Stimulated activated CD4-positive, alpha-beta T cell treated with anti-CD3 and anti-CD28 coated beads, Interleukin-12 subunit alpha, Interleukin-12 subunit beta, amount 100 ng/mL, for 24 hours (primary cell): ENCODE data around the gene PCSK6.
"Not testable (repeated sequence)": the region's sequence is repeated elsewhere in the genome, so short reads cannot be mapped to it uniquely, and the experiment has no call there.

Experiments
- DNase-seq, 2 experiments: peaks; one replicate each; pipeline ENCODE4 v3.0.0-alpha.2; 2020; ENCODE audit warnings: low read depth in 2 of 2

Gene PCSK6

GRCh38 chr15:101357333-101357732 is 132.2 kb downstream of the PCSK6 start:
- no peak for DNase-seq

GRCh38 chr15:101356512-101357172 is 132.9 kb downstream of the PCSK6 start:
- not testable (repeated sequence) for DNase-seq

- DNase-seq, result no peak
Measured at GRCh38 chr15:101355678-101356464, 133.6 kb downstream of the PCSK6 start.

GRCh38 chr15:101354891-101355623 is 134.4 kb downstream of the PCSK6 start:
- no peak for DNase-seq

GRCh38 chr15:101353240-101353639 is 136.3 kb downstream of the PCSK6 start:
- no peak for DNase-seq

- DNase-seq, result no peak
Measured at GRCh38 chr15:101351736-101352135, 137.8 kb downstream of the PCSK6 start.

GRCh38 chr15:101349047-101349951 is 140.2 kb downstream of the PCSK6 start:
- DNase-seq, result no peak

- DNase-seq, result no peak
Measured at GRCh38 chr15:101348643-101349042, 140.9 kb downstream of the PCSK6 start.

GRCh38 chr15:101348015-101348414 is 141.5 kb downstream of the PCSK6 start:
- no peak for DNase-seq

GRCh38 chr15:101347454-101347853 is 142.1 kb downstream of the PCSK6 start:
- no peak for DNase-seq

- no peak for DNase-seq
Measured at GRCh38 chr15:101346928-101347327, 142.6 kb downstream of the PCSK6 start.

GRCh38 chr15:101342056-101342455 is 147.5 kb downstream of the PCSK6 start:
- no peak for DNase-seq

GRCh38 chr15:101338502-101339057 is 150.9 kb downstream of the PCSK6 start:
- no peak for DNase-seq

- DNase-seq, result no peak
Measured at GRCh38 chr15:101337976-101338375, 151.5 kb downstream of the PCSK6 start.

- DNase-seq, result peak; percentile 33 to 34
Measured at GRCh38 chr15:101333907-101334789, 155.4 kb downstream of the PCSK6 start.

GRCh38 chr15:101332061-101332467 is 157.4 kb downstream of the PCSK6 start:
- no peak for DNase-seq

GRCh38 chr15:101329867-101330380 is 159.6 kb downstream of the PCSK6 start:
- DNase-seq, result no peak

GRCh38 chr15:101329309-101329863 is 160.1 kb downstream of the PCSK6 start:
- DNase-seq, result no peak

- no peak for DNase-seq
Measured at GRCh38 chr15:101328001-101328400, 161.5 kb downstream of the PCSK6 start.
